Neural cell (in vitro differentiated cells): ENCODE measurements around the gene KRTAP10-5.

Source experiments
- CTCF ChIP-seq: fragments of 450-650 bp; IDR thresholded peaks from 2 replicates; pipeline ENCODE4 v1.5.1; 2014; ENCODE audit warnings: antibody characterized with exemption, mild to moderate bottlenecking, moderate library complexity; ENCODE audit not compliant: poor library complexity, severe bottlenecking
- EZH2 ChIP-seq: fragments of 200-600, 300-800 bp; shearing (Covaris generic), sonication (generic); IDR thresholded peaks from 2 replicates; pipeline ENCODE4 v1.6.1; 2014; ENCODE audit warnings: antibody characterized with exemption, low read length, borderline replicate concordance, mild to moderate bottlenecking; ENCODE audit not compliant: insufficient read depth, poor library complexity, severe bottlenecking
- RAD21 ChIP-seq: fragments of 450-650 bp; conservative IDR thresholded peaks from 2 replicates; pipeline ENCODE4 v1.6.1; 2014; ENCODE audit warnings: antibody characterized with exemption, mild to moderate bottlenecking, moderate library complexity

- TF ChIP-seq CTCF: no peak
- TF ChIP-seq RAD21: no peak
- no peak for TF ChIP-seq EZH2
These were observed 9.3 kb upstream of the KRTAP10-5 start for GRCh38 chr21:44589586-44590305.
